T-helper 2 cell treated with Interferon-gamma antibody and Interleukin-4, amounts not matched to agents 100 ng/mL and 5 ng/mL, for 36 hours (primary cell): ENCODE measurements around the gene SORCS2. TPM values are rescaled to one million over a fixed set of nuclear protein-coding genes. Genes with fewer than 3 reads are reported as not detected.

Experiments
- intact Hi-C: fragments of 100-400 bp; cut with micrococcal nuclease; formaldehyde crosslinking; loops from one replicate; pipeline ENCODE4 v1.15.1; 2023
- total RNA-seq: library from RNA; stranded (reverse); gene quantifications from 2 replicates; pipeline ENCODE4 v1.2.3, GENCODE V29; 2022

The SORCS2 gene
- total RNA-seq, 1 donor from 2014 or later, result 0.05 TPM

- intact Hi-C loops, result no loop called here
These were observed 231.6 kb downstream of the SORCS2 start for GRCh38 chr4:7423801-7424552.

DNA sequence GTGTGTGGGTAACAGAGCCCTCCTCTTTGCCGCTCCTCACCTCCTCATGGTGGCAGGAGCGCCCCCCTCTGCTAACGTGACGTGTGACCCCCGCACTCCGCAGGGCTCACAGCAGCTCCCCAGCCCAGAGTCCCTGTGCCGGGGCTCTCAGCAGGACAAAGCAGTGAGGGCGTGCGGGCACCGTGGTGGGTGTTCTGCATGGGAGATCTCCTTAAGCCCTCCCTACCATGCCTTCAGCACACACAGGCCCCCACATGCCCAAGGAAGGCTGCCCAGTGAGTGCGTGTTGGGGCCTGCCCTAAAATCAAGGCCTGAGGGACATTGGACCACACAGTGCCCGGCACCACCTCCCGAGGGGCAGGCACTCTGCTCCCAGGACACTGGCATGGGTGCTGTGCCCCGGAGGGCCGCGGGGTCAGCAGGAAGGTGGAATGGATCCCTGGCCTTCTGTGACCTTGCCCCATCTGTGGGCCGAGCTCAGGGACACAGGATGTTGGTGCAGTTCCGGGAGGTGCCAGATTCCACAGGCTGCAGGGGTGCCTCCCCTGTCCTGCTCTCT lies 232.3 kb downstream of the SORCS2 start:
- intact Hi-C loops, result no loop called here

DNA sequence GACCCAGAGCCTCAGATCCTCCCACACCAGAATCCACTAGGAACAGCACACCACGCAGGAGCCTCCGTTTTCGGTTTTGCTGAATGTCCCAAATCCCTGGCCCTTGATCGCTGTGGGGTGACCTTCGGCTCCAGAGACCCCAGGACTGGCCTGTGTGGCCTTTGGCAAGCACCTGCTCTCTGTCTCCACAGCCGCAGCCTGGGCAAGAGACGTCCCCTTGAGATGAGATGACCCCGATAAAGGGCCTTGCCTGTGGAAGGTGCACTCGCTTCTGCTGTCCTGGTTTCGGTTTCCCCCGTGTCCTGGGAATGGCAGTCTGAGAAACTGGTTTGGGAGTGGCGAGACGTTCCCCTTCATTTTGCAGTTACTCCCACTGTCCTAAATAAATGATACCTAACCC lies 232.8 kb downstream of the SORCS2 start:
- intact Hi-C loops, result no loop called here

- intact Hi-C loops, result no loop called here
These were observed 233.5 kb downstream of the SORCS2 start for GRCh38 chr4:7425591-7426468.

DNA sequence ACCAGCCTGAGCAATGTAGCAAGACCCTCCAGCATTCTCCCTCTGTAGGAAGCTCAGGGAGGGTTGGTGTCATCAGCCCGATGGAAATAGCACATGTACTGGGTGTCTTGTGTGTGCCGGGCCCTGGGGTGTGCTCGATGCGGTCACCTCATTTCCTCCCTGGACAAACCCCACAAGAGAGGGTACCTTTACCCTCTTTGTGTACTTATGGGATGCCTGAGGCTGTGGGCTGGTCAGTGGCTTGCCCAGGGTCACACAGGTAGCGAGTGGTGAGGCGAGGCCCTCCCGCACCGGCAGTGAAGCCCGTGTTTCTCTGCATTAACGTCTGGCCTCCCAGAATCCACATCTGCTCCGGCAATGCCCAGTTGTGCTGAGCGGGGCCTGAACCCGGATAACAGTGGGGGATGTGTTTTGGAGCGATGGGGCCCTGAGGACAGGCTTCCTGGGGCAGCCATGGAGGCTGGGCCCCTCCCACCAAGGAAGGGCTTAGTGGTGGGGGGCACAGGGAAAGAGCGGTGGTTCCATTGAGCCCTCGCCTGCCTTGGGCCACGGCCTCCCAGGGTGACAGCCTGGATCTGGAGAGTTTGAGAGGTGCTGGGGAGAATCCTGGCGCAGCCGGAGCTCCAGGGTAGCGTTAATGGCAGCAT lies 234.3 kb downstream of the SORCS2 start:
- intact Hi-C loops, result no loop called here

- intact Hi-C loops, result no loop called here
These were observed 235.0 kb downstream of the SORCS2 start for GRCh38 chr4:7427361-7427760.

DNA sequence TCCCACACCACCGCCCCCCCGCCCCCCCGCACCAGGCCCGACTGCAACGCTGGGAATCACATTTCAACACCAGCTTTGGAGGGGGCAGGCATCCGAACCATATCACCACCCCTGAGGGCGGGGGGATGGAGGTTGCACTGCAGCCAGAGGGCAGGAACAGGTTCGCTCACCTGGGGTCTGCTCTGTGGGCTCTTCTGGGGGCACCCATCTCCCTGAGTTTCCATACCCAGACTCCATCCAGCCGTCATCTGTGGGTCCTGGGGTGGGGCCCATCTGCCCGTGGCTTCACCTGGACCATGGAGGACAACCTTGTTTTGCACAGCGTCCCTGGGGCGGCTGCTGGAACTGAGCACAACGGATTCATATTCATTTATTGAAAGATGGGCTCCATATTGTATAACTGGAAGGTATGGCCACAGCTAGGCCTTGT lies 235.5 kb downstream of the SORCS2 start:
- intact Hi-C loops, result no loop called here

DNA sequence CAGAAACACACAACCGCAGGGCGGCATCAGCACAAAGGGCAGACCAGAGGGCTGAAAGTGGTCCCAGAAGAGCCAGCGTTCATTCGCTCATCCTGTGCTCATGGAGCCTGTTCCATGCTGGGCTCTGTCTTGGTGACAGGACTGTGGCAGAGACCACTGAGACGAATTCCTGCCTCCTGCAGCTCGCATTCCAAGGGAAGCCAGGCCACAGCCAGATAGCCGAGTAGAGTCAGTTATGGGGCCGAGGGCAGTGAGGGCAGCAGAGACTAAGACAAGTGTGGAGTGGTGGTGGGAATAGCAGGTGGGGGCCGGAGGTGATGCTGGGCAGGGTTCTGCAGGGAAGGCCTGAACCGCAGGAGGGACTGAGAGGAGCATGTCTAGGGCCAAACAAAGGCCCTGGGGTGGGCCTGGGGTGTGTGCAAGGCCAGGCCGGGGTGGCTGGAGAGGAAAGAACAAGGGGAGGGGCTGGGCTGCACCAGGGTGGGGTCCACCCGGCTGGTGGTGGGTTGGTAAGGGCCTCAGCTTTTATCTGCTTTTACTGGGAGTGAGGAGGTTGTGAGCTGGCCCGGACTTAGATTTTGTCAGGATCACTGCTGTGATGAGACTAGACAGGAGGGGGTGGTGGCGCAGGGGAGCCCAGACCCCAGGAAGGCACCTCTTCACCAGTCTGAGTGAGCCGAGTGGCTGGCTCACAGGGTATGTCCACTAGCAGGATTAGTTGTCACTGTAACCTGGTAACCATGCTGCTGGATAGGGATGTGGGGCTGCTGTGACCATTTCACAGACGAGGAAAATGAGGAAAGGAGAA lies 236.1 kb downstream of the SORCS2 start:
- intact Hi-C loops, result no loop called here

GRCh38 chr4:7429069-7429416 lies 236.7 kb downstream of the SORCS2 start:
- intact Hi-C loops, result no loop called here

GRCh38 chr4:7429601-7430078 lies 237.3 kb downstream of the SORCS2 start:
- intact Hi-C loops, result no loop called here

GRCh38 chr4:7430368-7430964 lies 238.1 kb downstream of the SORCS2 start:
- intact Hi-C loops, result no loop called here

DNA sequence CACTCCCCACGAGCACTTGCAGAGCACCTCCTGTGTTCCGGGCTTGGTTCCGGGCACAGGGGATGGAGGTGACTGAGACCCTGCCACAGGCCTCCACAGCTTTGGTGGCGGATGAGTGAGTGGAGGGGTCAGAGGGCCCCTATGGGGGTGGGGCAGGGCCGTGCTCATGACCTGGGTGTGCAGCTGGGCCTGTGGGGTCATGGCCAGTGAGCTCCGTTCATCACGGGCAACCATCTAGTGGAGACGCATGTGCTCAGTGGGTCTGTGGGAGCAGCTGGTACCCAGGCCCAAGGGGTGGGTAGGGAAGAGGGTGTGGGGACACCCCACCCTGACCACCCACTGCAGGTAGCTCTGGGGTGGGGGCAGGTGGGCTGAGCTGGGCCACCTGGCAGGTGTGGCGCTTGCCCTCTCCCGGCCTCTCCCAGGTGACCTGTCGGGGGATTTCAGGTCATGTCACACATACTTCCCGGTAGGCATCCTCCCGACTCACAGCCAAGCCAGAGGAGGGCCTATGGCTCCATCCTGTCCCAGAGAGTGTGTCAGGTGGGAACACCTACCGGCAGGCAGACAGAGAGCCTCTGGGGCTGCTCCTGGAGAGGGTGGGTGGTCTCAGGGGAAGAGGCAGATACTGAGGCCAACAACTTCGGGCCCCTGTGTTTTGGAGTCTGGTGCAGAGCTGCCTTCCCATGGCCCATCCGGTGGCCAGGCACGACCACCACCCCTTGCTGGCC lies 238.8 kb downstream of the SORCS2 start:
- intact Hi-C loops, result no loop called here

DNA sequence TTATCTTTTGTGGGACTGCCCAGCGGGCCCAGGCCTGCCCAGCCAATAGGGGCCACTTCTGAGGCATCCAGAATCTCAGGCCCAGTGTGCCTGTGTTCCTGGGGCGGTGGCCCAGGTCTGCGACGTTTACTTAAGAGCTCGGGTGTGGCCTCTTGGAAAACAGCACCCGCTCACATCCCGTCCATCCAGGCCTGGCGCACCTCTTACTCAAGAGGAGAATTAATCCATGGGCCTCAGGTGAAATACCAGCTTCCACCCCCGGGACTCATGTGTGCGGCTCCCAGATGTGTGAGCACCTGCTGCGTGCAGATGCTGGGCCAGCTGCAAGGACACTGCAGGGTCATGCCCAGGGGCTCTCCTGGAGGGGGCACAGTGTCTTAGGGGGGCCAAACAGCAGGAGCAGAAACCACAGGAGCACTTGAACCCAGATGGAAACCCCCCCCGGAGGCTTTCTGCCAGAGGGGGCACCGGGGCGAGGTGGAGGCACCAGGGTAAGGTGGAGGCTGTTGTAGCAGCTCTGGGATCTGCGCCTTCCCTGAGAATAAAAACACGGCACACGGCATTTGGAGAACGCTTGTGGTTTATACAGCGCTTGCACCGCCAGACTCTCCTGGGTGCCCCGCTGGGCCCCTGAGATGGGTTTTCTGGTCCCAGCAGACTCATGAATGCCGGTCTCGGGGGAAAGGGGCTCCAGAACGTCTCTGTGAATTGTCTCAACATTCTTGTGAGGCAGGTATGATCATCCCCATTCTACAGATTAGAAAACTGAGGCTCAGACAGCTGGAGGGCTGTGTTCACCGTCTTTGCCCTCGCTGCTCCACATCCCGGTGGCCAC lies 239.6 kb downstream of the SORCS2 start:
- intact Hi-C loops, result no loop called here

- intact Hi-C loops, result no loop called here
These were observed 240.4 kb downstream of the SORCS2 start for GRCh38 chr4:7432531-7433375.

- intact Hi-C loops, result no loop called here
These were observed 241.2 kb downstream of the SORCS2 start for GRCh38 chr4:7433376-7434140.

GRCh38 chr4:7434141-7434765 lies 241.9 kb downstream of the SORCS2 start:
- intact Hi-C loops, result no loop called here

- intact Hi-C loops, result no loop called here
These were observed 242.4 kb downstream of the SORCS2 start, which contains the start of gene PSAPL1 for GRCh38 chr4:7434766-7435150. PSAPL1 (minus strand) TSS chr4:7434930; CDS start chr4:7434879, 51 bp downstream.
